Renal cortex interstitium (tissue), 15 donors: ENCODE data around the gene CSTPP1. TPM values are rescaled to one million over a fixed set of nuclear protein-coding genes. Genes with fewer than 3 reads are reported as not detected.

Source experiments
- DNase-seq, 11 donors: peaks; one replicate each; pipeline ENCODE4 v3.0.0-alpha.2; 2013; ENCODE audit warnings: low read depth in 9 of 11, low spot score in 4 of 11; ENCODE audit errors: extremely low read depth in 1 of 11
- long read RNA-seq, 16 experiments: transcript quantifications; one replicate each; lab custom pipeline, GENCODE V29; 2026
- polyA plus RNA-seq, 3 donors: library from polyadenylated mRNA; unstranded; fragments of 120-200 nt; gene quantifications; one replicate each; pipeline ENCODE4 v1.2.1, GENCODE V29; 2013; ENCODE audit not compliant: insufficient read length in 3 of 3

The CSTPP1 gene
- 10 to 100 TPM; 52.7 to 58.9 (median 53.7) TPM for polyA plus RNA-seq
- long read RNA-seq, donor 1, transcript C11orf49-201 (9 exons, 1,645 nt): major isoform, 13 of 28 reads
- long read RNA-seq, donor 1, transcript C11orf49-204 (8 exons, 1,916 nt): minor isoform, 5 of 28 reads
- long read RNA-seq, donor 1, transcript C11orf49-223 (1 exons, 2,141 nt): minor isoform, 10 of 28 reads
- long read RNA-seq, donor 1, partial matches to known transcripts: 0 of 28 reads
- long read RNA-seq, donor 1, other reads (novel, unspliced or antisense): 0 of 28 reads
- long read RNA-seq, donor 2, transcript C11orf49-204 (8 exons, 1,916 nt): major isoform, 7 of 28 reads
- long read RNA-seq, donor 2, transcript C11orf49-223 (1 exons, 2,141 nt): major isoform, 7 of 28 reads
- long read RNA-seq, donor 2, transcript C11orf49-201 (9 exons, 1,645 nt): major isoform, 7 of 28 reads
- long read RNA-seq, donor 2, partial matches to known transcripts: 0 of 28 reads
- long read RNA-seq, donor 2, other reads (novel, unspliced or antisense): 0 of 28 reads
- long read RNA-seq, donor 3, transcript C11orf49-201 (9 exons, 1,645 nt): major isoform, 19 of 66 reads
- long read RNA-seq, donor 3, transcript C11orf49-223 (1 exons, 2,141 nt): minor isoform, 9 of 66 reads
- long read RNA-seq, donor 3, partial matches to known transcripts: 12 of 66 reads
- long read RNA-seq, donor 3, other reads (novel, unspliced or antisense): 15 of 66 reads
- long read RNA-seq, donor 4, transcript C11orf49-201 (9 exons, 1,645 nt): major isoform, 15 of 52 reads
- long read RNA-seq, donor 4, transcript C11orf49-223 (1 exons, 2,141 nt): minor isoform, 6 of 52 reads
- long read RNA-seq, donor 4, partial matches to known transcripts: 6 of 52 reads
- long read RNA-seq, donor 4, other reads (novel, unspliced or antisense): 18 of 52 reads
- long read RNA-seq, donor 5: 0 reads
- long read RNA-seq, donor 6, transcript C11orf49-223 (1 exons, 2,141 nt): major isoform, 10 of 51 reads
- long read RNA-seq, donor 6, transcript C11orf49-201 (9 exons, 1,645 nt): minor isoform, 8 of 51 reads
- long read RNA-seq, donor 6, partial matches to known transcripts: 10 of 51 reads
- long read RNA-seq, donor 6, other reads (novel, unspliced or antisense): 13 of 51 reads
- long read RNA-seq, donor 7, transcript C11orf49-201 (9 exons, 1,645 nt): major isoform, 20 of 140 reads
- long read RNA-seq, donor 7, partial matches to known transcripts: 100 of 140 reads
- long read RNA-seq, donor 7, other reads (novel, unspliced or antisense): 7 of 140 reads
- long read RNA-seq, donor 8, transcript C11orf49-201 (9 exons, 1,645 nt): minor isoform, 8 of 133 reads
- long read RNA-seq, donor 8, transcript C11orf49-204 (8 exons, 1,916 nt): minor isoform, 11 of 133 reads
- long read RNA-seq, donor 8, transcript C11orf49-223 (1 exons, 2,141 nt): major isoform, 24 of 133 reads
- long read RNA-seq, donor 8, partial matches to known transcripts: 67 of 133 reads
- long read RNA-seq, donor 8, other reads (novel, unspliced or antisense): 12 of 133 reads
- long read RNA-seq, donor 9, transcript C11orf49-223 (1 exons, 2,141 nt): minor isoform, 6 of 37 reads
- long read RNA-seq, donor 9, transcript C11orf49-201 (9 exons, 1,645 nt): major isoform, 8 of 37 reads
- long read RNA-seq, donor 9, partial matches to known transcripts: 7 of 37 reads
- long read RNA-seq, donor 9, other reads (novel, unspliced or antisense): 8 of 37 reads
- long read RNA-seq, donor 10, transcript C11orf49-223 (1 exons, 2,141 nt): minor isoform, 8 of 124 reads
- long read RNA-seq, donor 10, transcript C11orf49-201 (9 exons, 1,645 nt): major isoform, 14 of 124 reads
- long read RNA-seq, donor 10, partial matches to known transcripts: 94 of 124 reads
- long read RNA-seq, donor 10, other reads (novel, unspliced or antisense): 0 of 124 reads
- long read RNA-seq, donor 11, transcript C11orf49-204 (8 exons, 1,916 nt): minor isoform, 5 of 83 reads
- long read RNA-seq, donor 11, transcript C11orf49-223 (1 exons, 2,141 nt): minor isoform, 5 of 83 reads
- long read RNA-seq, donor 11, transcript C11orf49-201 (9 exons, 1,645 nt): major isoform, 8 of 83 reads
- long read RNA-seq, donor 11, partial matches to known transcripts: 51 of 83 reads
- long read RNA-seq, donor 11, other reads (novel, unspliced or antisense): 14 of 83 reads
- long read RNA-seq, donor 12, transcript C11orf49-201 (9 exons, 1,645 nt): major isoform, 5 of 14 reads
- long read RNA-seq, donor 12, transcript C11orf49-223 (1 exons, 2,141 nt): major isoform, 5 of 14 reads
- long read RNA-seq, donor 12, partial matches to known transcripts: 0 of 14 reads
- long read RNA-seq, donor 12, other reads (novel, unspliced or antisense): 0 of 14 reads
- long read RNA-seq, donor 13: 0 reads
- long read RNA-seq, donor 14, transcript C11orf49-201 (9 exons, 1,645 nt): major isoform, 9 of 23 reads
- long read RNA-seq, donor 14, partial matches to known transcripts: 0 of 23 reads
- long read RNA-seq, donor 14, other reads (novel, unspliced or antisense): 0 of 23 reads
- long read RNA-seq, donor 15, transcript C11orf49-201 (9 exons, 1,645 nt): major isoform, 6 of 9 reads
- long read RNA-seq, donor 15, partial matches to known transcripts: 0 of 9 reads
- long read RNA-seq, donor 15, other reads (novel, unspliced or antisense): 0 of 9 reads
- long read RNA-seq, donor 16, transcript C11orf49-201 (9 exons, 1,645 nt): major isoform, 22 of 339 reads
- long read RNA-seq, donor 16, transcript C11orf49-202 (9 exons, 1,651 nt): minor isoform, 5 of 339 reads
- long read RNA-seq, donor 16, transcript C11orf49-223 (1 exons, 2,141 nt): minor isoform, 11 of 339 reads
- long read RNA-seq, donor 16, transcript C11orf49-204 (8 exons, 1,916 nt): minor isoform, 10 of 339 reads
- long read RNA-seq, donor 16, partial matches to known transcripts: 279 of 339 reads
- long read RNA-seq, donor 16, other reads (novel, unspliced or antisense): 0 of 339 reads

DNA sequence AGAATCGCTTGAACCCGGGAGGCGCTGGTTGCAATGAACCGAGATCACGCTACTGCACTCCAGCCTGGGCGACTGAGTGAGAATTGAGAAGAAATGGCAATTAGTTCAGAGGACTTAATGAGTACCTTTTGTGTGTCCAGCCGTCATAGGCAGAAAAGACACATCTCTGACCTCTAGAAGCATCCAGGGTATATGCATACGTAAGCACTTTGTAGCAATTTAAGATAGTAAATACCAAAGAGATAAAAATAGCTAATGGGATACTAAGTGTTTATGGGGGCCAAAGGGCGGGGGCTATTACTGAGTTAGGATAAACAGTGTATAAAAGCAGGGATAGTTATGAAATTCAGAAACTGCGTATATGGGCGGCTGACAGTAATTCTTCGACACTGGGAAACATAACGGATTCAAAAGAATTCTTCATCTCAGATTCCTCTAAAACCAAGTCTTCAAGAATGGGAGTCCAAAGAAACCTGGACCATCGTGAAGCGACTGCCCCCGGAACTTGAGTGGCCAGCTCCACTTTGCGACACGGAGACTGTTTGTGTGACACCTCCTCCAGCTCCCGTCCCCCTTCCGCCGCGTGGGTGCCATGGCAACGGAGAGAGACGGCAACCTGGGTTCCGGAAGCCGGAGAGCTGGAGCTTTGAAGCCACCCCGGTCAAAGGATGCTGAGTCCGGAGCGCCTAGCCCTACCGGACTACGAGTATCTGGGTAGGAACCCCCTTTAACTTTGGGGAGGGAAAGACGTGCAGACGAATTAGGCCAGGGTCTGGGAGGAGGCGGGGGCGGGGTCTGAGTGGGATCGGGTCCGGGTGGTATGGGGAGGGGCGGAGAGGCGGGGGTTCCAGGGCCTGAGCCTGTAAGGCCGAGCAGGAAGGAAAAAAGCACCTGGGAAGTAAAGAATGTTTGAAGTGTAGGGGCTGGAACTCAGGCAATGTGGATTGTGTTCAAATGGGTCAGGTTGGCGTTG lies at the start of gene CSTPP1:
TSS of gene CSTPP1 (plus strand) at position 624 of the 973 bp plus-strand sequence. CDS start at position 669, 45 bp downstream.
- DNase-seq: peak; percentile 83 to 94 (median 90)

DNA sequence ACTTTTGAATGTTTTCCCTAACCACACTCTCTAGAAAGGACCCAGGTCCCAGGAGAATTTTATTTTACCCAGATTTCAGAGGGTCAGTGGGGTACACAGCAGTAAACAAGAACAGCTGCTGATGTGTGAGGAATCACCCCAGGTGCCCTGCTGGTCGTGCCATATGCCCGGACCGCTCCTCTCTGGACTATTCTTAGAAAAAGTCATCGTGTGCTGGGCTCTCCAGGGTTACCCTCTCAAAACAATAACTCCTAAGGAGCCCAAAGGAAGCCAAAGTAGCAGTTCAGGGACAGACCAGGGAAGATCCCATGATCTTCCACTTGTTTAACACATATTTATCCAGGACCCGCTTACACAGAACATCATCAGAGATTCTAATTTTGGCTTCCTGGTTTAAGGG lies 47.9 kb upstream of the CSTPP1 start:
- no peak for DNase-seq

- no peak for DNase-seq
These were observed 47.3 kb upstream of the CSTPP1 start for GRCh38 chr11:46889251-46889650.

DNA sequence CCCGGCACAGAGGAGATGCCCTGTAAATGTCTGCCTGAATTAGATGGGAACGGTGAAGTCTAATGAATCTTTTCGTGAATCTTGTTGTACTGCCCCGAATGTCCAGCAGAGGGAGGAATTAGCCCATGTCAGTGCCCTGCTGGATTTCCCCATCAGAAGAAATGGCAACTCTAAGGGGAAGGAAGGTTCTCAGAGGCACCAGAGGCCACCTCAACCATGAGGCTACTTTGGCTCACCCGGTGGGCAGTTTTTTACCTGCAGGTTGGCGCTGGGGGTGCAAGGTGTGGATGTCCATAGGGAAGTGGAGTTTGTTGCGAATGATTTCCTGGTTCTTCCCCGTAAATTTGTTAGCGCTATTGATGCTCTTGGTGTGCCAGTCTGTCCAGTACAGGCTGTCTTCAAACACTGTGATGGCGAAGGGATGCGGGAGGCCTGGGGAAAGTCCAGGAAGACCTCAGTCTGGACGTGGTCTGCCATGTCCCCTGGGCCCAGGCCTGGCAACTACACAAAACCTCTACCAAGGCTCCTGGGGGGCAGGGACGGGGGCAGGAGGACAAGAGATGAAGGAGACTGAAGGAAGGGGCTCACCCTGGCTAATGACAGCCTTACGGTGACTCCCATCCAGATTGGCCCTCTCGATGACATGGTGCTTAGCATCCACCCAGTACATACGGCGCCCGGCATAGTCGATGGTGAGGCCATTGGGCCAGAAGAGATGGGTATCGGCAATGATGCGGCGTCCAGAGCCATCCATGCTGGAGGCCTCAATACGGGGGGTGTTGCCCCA lies 46.7 kb upstream of the CSTPP1 start:
- DNase-seq: peak in 8 of 11 donors; percentile 39 to 75 (median 56)

DNA sequence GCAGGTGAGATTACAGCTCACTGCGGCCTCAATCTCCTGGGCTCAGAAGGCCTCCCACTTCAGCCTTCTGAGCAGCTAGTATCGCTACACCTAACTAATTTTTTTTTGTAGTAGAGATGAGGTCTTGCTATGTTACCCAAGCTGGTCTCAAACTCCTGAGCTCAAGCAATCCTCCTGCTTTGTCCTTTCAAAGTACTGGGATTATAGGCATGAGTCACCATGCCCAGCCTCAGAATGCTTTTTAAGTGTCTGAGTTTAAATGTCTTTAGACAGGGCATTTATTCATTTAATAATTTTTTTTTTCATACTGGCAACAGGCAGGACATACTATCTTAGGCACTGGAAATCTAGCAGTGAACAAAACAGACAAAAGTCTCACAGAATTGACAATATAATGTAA lies 45.9 kb upstream of the CSTPP1 start:
- no peak for DNase-seq

DNA sequence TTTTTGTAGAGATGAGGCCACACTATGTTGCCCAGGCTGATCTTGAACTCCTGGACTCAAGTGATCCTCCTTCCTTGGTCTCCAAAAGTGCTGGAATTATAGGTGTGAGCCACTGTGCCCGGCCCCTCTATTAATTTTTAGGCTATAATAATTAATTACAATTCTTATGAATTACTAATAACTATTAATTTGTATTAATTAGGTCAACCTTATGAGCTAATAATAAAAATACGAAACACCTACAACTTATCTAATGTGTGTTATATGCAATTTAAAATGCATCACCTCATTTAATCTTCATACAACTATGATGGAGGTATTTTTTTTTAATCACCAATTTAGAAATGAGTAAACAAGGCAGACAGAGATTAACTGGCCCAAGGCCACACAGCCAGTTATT lies 44.5 kb upstream of the CSTPP1 start:
- DNase-seq: no peak

DNA sequence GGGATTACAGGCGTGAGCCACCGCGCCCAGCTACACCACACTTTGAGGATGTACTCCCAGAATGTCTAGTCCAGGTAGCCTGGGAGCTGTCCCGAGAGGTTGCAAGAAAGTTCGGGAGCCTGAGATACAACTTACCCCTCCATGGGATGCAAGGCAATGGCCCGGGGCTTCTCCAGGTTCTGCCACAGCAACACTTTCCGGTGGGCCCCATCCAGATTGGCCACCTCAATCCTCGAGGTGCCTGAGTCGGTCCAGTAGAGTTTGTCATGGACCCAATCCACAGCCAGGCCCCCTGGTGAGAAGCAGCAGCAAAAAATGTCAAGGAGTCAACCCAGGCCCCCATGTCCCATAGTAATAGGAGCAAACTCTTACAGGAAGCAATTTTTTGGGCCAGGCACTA lies 43.7 kb upstream of the CSTPP1 start:
- no peak for DNase-seq

DNA sequence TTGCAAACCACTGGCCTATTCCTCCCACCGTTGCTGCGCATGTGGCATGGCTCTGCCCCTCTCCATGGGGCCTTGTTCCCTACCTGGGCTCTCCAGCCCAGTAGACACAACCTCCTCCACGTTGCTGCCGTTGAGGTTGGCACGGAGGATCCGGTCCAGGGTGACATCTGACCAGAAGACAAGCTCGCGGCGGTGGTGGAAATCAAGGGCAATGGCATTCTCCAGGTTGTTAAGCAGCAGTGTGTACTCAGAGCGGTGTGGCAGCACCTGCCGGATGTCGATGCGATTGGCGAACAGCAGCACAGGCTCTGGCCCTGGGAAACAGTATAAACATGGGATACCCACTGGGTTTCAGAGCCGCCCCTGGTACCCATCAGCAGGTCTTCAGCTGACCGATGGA lies 42.1 kb upstream of the CSTPP1 start:
- no peak for DNase-seq

DNA sequence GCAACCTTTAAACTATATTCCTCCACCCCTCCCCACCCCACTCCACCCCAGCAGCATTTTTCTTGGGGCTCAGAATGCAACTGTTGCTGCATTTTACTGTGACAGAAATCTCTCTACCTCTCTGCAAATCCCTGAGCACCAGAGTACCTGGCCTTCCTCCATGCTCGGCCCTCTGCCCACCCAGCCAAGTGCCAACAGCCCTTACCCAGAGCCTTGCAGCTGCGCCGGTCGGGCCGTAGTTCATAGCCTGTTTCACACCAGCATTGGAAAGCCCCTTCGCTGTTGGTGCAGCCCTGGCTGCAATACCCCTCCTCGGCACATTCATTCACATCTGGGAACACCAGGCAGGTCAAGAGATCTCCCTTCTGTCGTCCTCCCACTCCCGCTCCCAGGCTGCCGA lies 41.6 kb upstream of the CSTPP1 start:
- DNase-seq: no peak

DNA sequence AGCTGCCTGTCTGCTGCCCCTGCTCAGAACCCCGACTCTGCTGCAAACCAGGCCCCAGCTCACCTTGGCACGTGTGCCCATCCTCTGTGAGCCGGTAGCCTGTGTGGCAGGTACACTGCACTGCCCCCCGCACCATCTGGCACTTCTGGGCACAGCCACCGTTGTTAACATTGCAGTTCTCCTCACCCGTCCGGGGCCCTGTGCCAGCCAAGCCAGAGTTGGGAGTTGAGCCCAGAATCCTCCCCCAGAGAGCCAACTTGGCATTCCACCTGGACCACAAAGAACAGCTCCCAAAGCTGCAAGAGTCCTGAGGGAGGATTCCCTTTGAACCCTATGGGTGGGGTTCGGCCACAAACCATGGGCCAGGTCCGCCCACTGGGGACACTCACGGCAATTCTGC lies 40.7 kb upstream of the CSTPP1 start:
- no peak for DNase-seq

DNA sequence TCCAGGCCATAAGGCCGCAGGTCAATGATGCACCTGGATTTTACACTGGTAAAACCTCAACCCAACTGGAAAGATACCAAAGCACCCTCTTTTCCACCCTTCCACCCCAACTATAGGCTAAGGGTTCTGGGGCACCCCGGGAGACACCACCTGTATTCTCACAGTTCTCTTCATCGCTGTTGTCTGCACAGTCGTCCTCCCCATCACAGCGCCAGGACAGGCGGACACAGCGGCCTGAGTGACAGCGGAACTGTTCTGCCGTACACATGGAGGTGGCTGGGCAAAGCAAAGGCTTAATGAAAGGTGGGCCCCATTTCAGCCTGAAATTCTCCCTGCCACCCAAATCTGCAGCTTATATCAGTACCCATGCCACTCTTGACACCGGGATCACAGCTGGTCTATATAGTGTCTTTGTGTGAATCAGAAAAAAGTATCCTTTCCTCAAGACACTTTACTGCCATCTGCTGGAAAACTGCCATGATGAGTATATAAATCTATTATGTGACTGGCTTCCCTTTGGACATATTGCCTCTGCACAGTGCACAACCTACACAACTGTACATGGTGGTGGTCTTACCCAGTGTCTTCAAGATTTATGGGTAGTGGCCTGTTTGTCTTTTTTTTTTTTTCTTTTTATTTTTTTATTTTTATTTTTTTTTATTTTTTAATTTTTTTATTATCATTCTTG lies 39.7 kb upstream of the CSTPP1 start:
- peak in 1 of 11 donors; percentile 24 for DNase-seq

DNA sequence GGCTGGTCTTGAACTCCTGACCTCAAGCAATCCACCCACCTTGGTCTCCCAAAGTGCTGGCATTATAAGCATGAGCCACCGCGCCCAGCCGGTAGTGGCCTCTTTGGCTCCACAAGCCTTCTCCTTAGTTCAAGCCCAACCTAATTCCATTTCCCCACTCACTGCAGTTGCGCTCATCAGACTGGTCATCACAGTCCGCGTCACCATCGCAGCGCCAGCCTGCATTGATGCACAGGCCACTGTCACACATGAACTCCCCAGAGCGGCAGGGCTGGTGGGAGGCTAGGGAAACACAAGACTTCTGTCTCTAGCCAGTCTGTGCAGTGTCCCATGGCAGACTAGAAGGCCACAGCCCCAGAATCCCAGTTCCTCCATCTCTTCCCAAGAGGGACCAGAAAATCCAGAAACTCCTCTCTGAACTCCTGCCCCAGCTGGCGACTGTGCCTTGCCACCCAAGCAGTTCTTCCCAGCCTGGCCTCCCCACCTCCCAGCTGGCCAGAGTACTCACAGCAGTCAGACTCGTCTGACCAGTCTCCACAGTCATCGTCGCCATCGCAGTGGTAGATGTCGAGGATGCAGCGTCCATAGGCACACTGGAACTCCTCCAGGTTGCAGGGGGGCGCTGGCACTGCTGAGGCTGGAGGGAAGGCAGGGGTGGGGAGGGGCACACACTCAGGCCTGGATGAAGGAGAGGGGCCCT lies 38.0 kb upstream of the CSTPP1 start:
- no peak for DNase-seq

GRCh38 chr11:46899501-46900025 lies 37.0 kb upstream of the CSTPP1 start:
- DNase-seq: no peak
